B cell (primary cell): ENCODE results near the gene EXOC7. TPM values are rescaled to one million over a fixed set of nuclear protein-coding genes. Genes with fewer than 3 reads are reported as not detected.

Source experiments
- ATAC-seq: fragments of 200-7000 bp; cut with Tn5 transposase; one replicate; pipeline ENCODE4 v1.10.0; 2021; ENCODE audit warnings: low read depth, mild to moderate bottlenecking, moderate number of reproducible peaks, moderate library complexity
- CTCF ChIA-PET: fragments of 350-600 bp; sonication (Branson Sonifier 250); formaldehyde crosslinking; loops from one replicate; lab custom pipeline; 2021; ENCODE audit warnings: antibody characterized with exemption, inconsistent platforms; lab: Charles Lee
- POLR2A ChIA-PET: fragments of 350-600 bp; sonication (Branson Sonifier 250); formaldehyde crosslinking; loops from one replicate; lab custom pipeline; 2021; ENCODE audit warnings: antibody characterized with exemption; lab: Charles Lee
- DNase-seq: peaks from one replicate; pipeline ENCODE4 v3.0.0; 2013
- H2AFZ ChIP-seq: 2 replicates; pipeline ENCODE4 v1.6.1; 2012; ENCODE audit warnings: mild to moderate bottlenecking, low read depth, low read length; ENCODE audit not compliant: insufficient read depth, poor library complexity, severe bottlenecking
- H3K27ac ChIP-seq, 2 donors: 1 replicate in 1 of 2; 2 replicates in 1 of 2; pipeline ENCODE4 v1.5.1; 2012 to 2013; ENCODE audit warnings: low read length in 2 of 2, mild to moderate bottlenecking in 2 of 2, moderate library complexity in 1 of 2
- H3K27me3 ChIP-seq, 4 experiments: fragments of 200-600 bp in 1 of 4; sonication (generic) in 1 of 4; replicated peaks in 1 of 4; 1 replicate in 2 of 4; 2 replicates in 2 of 4; pipeline versions ENCODE4 v1.6.1 to v1.7.0; 2013 to 2016; ENCODE audit warnings: low read length in 3 of 4, mild to moderate bottlenecking in 2 of 4, mixed read lengths in 1 of 4, moderate library complexity in 1 of 4; ENCODE audit not compliant: insufficient read depth in 4 of 4, control insufficient read depth in 3 of 4; ENCODE audit errors: control extremely low read depth in 1 of 4
- H3K36me3 ChIP-seq, 2 experiments: replicated peaks in 1 of 2; 1 replicate in 1 of 2; 2 replicates in 1 of 2; pipeline versions ENCODE4 v1.6.1 to v1.7.1; 2013; ENCODE audit warnings: low read length in 1 of 2; ENCODE audit not compliant: insufficient read depth in 2 of 2, control insufficient read depth in 1 of 2; ENCODE audit errors: control extremely low read depth in 1 of 2, extremely low read depth in 1 of 2
- H3K4me1 ChIP-seq, 2 donors: fragments of 200-600 bp in 1 of 2; sonication (generic) in 1 of 2; 1 replicate in 1 of 2; 2 replicates in 1 of 2; pipeline versions ENCODE4 v1.5.1 to v1.6.1; 2013 to 2017; ENCODE audit warnings: low read length in 2 of 2; ENCODE audit not compliant: control insufficient read depth in 2 of 2, insufficient read depth in 2 of 2
- H3K4me2 ChIP-seq: replicated peaks from 2 replicates; pipeline ENCODE3; 2012; ENCODE audit warnings: mild to moderate bottlenecking, low read depth, low read length; ENCODE audit not compliant: poor library complexity, severe bottlenecking
- H3K4me3 ChIP-seq, 5 experiments: fragments of 200-600 bp in 1 of 5; sonication (generic) in 1 of 5; 1 replicate in 3 of 5; 2 replicates in 2 of 5; pipeline versions ENCODE4 v1.5.1 to v1.7.0; 2011 to 2016; ENCODE audit warnings: low read length in 4 of 5, mild to moderate bottlenecking in 4 of 5, low read depth in 2 of 5, control low read depth in 1 of 5, moderate library complexity in 1 of 5; ENCODE audit not compliant: insufficient read depth in 1 of 5; ENCODE audit errors: control extremely low read depth in 1 of 5, extremely low read depth in 1 of 5
- H3K79me2 ChIP-seq: fragments of 200-600 bp; sonication (generic); one replicate; pipeline ENCODE4 v1.6.0; 2016; ENCODE audit warnings: low read length; ENCODE audit not compliant: control insufficient read depth, insufficient read depth
- H3K9ac ChIP-seq: fragments of 200-600 bp; sonication (generic); 2 replicates; pipeline ENCODE4 v1.6.1; 2017; ENCODE audit warnings: mild to moderate bottlenecking, low read length, moderate library complexity
- H3K9me3 ChIP-seq, 3 donors: one replicate each; pipeline versions ENCODE4 v1.6.1 to v1.7.1; 2013; ENCODE audit warnings: low read length in 2 of 3; ENCODE audit not compliant: control insufficient read depth in 2 of 3, insufficient read depth in 1 of 3; ENCODE audit errors: control extremely low read depth in 1 of 3
- H4K20me1 ChIP-seq: 2 replicates; pipeline ENCODE4 v1.6.0; 2012; ENCODE audit warnings: mild to moderate bottlenecking, low read length; ENCODE audit not compliant: insufficient read depth, control insufficient read depth, poor library complexity, severe bottlenecking
- H3K27ac Mint-ChIP-seq: one replicate; pipeline ENCODE4 v1.8.0; 2021; ENCODE audit warnings: mixed read lengths
- H3K27me3 Mint-ChIP-seq: one replicate; pipeline ENCODE4 v1.8.0; 2021; ENCODE audit warnings: mixed read lengths
- H3K4me1 Mint-ChIP-seq: one replicate; pipeline ENCODE4 v1.8.0; 2021; ENCODE audit warnings: mixed read lengths
- H3K4me3 Mint-ChIP-seq: one replicate; pipeline ENCODE4 v1.8.0; 2021; ENCODE audit warnings: mixed read lengths
- H3K9me3 Mint-ChIP-seq: one replicate; pipeline ENCODE4 v1.8.0; 2022; ENCODE audit warnings: mixed read lengths; ENCODE audit not compliant: insufficient read depth
- EZH2 ChIP-seq: IDR thresholded peaks from 2 replicates; pipeline ENCODE4 v1.6.1; 2012; ENCODE audit warnings: borderline replicate concordance, low read depth, mild to moderate bottlenecking, moderate library complexity, low read length; ENCODE audit not compliant: insufficient read depth, poor library complexity, severe bottlenecking
- WGBS: methylation state at CpG from one replicate; pipeline ENCODE4 v1.1.5; 2013; ENCODE audit warnings: missing lambda C conversion rate; ENCODE audit not compliant: insufficient coverage; 5-methylcytosine and 5-hydroxymethylcytosine counted together
- intact Hi-C: fragments of 100-400 bp; cut with micrococcal nuclease; formaldehyde crosslinking; loops from one replicate; pipeline ENCODE4 v1.10.0; 2022
- polyA plus RNA-seq: library from polyadenylated mRNA; depleted of rRNA; stranded (reverse); fragments of >200 nt; gene quantifications from 2 replicates; pipeline ENCODE4 v1.2.3, GENCODE V29; 2012
- total RNA-seq, 2 donors: library from RNA; stranded (reverse); fragments of 120-200 nt in 1 of 2; gene quantifications; 1 replicate in 1 of 2; 2 replicates in 1 of 2; pipeline versions ENCODE4 v1.2.3 to v1.2.4, GENCODE V29; 2013 to 2022
- TF ChIP-seq, protein P1 (sequence below): fragments of 200-600 bp; IDR thresholded peaks from one replicate; pipeline ENCODE4 v1.8.0; 2022; ENCODE audit warnings: antibody characterized with exemption, mild to moderate bottlenecking

The EXOC7 gene
- total and polyA plus RNA-seq, 2 donors (not counting 1 experiment from before 2014, with no cell fraction given): 105 to 194 TPM

DNA sequence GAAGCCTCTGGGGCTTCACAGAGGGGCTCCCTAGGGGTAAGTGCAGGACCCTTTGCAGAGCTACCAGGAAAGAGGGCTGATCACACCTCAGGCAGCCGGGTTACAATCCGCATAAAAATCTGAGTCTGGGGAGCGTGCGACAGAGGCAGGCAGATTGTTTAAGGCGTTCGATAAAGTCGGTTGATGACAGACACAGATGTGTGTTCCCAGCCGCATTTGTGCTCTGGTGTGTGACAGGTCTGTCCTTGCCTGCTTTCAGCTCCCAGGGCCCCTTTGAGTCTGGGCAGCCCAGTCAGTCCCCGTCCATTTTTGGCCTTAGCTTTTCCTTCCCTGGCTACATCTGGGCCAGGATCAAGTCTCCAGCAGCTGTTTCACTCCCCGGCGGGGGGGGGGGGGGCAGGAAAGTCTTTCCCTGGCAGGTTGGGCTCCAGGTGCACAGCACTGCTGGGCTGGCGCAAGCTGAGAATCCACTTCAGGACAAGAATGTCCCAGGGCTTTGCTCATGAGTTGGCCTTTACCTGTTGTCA lies 25.9 kb downstream of the EXOC7 start:
- Mint-ChIP-seq H3K4me1 (peaks cover 47% of the 10 kb centered on the region), H3K9me3 (no peaks in the 10 kb centered on the region), H3K27me3 (peaks cover 31% of the 10 kb centered on the region), H3K27ac (no peak overlapping the region), H3K4me3 (peak overlapping the region; percentile 85)
- Histone ChIP-seq H3K4me1 (peaks cover 52 to 57% of the 10 kb centered on the region in 2 donors), H3K36me3 (peaks cover 0 to 2% of the 10 kb centered on the region in 2 experiments), H2AFZ (no peak overlapping the region), H3K79me2 (peaks cover 6% of the 10 kb centered on the region), H3K27ac (no peak overlapping the region), H3K27me3 (peaks cover 0 to 64% (median 44%) of the 10 kb centered on the region in 4 experiments), H3K9me3 (peaks cover 0 to 21% (median 0%) of the 10 kb centered on the region in 3 donors), H3K4me2 (peak overlapping the region; percentile 63), H3K4me3 (no peak overlapping the region), H3K9ac (peak overlapping the region; percentile 51), H4K20me1 (no peaks in the 10 kb centered on the region)
- CTCF ChIA-PET: interaction anchor here (0.9 kb wide), 1 partner anchor 201 kb away, joined by 3 read pairs; no protein-coding TSS in a partner anchor
- intact Hi-C loops: no loop called here
- WGBS: 39% methylated on average over 8 of the region's 12 CpGs
- POLR2A ChIA-PET: interaction anchor here (0.6 kb wide), 1 partner anchor 640 kb away, joined by 5 read pairs; no protein-coding TSS in a partner anchor
- no peak for TF ChIP-seq EZH2
- TF ChIP-seq, protein P1, sequence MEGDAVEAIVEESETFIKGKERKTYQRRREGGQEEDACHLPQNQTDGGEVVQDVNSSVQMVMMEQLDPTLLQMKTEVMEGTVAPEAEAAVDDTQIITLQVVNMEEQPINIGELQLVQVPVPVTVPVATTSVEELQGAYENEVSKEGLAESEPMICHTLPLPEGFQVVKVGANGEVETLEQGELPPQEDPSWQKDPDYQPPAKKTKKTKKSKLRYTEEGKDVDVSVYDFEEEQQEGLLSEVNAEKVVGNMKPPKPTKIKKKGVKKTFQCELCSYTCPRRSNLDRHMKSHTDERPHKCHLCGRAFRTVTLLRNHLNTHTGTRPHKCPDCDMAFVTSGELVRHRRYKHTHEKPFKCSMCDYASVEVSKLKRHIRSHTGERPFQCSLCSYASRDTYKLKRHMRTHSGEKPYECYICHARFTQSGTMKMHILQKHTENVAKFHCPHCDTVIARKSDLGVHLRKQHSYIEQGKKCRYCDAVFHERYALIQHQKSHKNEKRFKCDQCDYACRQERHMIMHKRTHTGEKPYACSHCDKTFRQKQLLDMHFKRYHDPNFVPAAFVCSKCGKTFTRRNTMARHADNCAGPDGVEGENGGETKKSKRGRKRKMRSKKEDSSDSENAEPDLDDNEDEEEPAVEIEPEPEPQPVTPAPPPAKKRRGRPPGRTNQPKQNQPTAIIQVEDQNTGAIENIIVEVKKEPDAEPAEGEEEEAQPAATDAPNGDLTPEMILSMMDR: no peak
- peak; percentile 59 for DNase-seq
- no peak for ATAC-seq
